Measurements from ENCODE around the gene PHAF1. TPM values are rescaled to one million over a fixed set of nuclear protein-coding genes. Genes with fewer than 3 reads are reported as not detected.
A peak's percentile ranks its signal among the peaks of the same experiment; 100 is the strongest.

Gene PHAF1
- 10 to 100 TPM; 21.0 to 28.5 (median 25.5) TPM for polyA plus RNA-seq (ENCODE audit: insufficient read length in 4 of 4)

- DNase-seq (ENCODE audit: low read depth in 4 of 4, low spot score in 2 of 4) = peak; percentile 81 to 88 (median 84)
These were observed at the start of gene PHAF1 for GRCh38 chr16:67109407-67110135. Gene PHAF1 (plus strand): TSS chr16:67109941. CDS start chr16:67110176, 235 bp downstream.

DNA sequence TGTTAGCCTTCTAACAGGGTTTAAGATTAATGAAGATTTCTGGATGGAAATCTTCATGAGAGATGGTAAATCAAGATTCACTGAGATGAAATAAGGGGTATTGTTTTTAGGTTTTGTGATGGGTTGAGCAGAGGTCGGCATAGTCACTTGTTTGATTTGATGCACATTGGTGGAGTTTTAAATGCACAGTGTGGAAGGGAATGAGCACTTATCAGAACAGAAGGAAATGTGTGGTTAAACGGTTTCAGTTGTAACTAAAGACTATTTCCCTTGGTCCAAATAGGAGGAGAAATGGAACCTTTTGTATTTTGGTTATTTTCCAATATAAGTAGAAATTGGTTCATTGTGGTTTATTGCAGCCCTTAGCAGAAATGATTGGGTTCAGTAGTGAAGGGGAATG, 46.7 kb upstream of the PHAF1 start:
- DNase-seq (ENCODE audit: low read depth in 4 of 4, low spot score in 2 of 4) = no peak

DNA sequence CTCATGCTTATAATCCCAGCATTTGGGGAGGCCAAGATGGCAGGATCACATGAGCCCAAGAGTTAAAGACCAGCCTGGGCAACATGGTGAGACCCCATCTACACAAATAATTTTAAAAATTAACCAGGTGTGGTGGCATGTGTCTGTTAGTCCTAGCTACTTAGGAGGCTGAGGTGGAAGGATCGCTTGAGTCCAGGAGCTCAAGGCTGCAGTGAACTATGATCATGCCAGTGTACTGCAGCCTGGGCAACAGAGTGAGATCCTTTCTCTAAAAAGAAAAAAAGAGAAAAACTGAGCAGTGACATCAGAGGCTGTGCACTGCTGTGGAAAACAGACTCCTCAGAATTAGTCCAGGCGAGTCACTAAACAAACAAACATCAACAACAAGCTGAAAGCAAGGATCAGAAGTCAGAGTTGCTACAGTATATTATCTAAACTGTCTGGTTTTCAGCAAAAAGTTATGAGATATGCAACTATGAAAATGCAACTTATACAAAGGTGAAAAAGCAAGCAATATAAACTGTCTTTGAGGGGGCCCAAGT, 41.5 kb upstream of the PHAF1 start:
- DNase-seq (ENCODE audit: low read depth in 4 of 4, low spot score in 2 of 4) = no peak

DNA sequence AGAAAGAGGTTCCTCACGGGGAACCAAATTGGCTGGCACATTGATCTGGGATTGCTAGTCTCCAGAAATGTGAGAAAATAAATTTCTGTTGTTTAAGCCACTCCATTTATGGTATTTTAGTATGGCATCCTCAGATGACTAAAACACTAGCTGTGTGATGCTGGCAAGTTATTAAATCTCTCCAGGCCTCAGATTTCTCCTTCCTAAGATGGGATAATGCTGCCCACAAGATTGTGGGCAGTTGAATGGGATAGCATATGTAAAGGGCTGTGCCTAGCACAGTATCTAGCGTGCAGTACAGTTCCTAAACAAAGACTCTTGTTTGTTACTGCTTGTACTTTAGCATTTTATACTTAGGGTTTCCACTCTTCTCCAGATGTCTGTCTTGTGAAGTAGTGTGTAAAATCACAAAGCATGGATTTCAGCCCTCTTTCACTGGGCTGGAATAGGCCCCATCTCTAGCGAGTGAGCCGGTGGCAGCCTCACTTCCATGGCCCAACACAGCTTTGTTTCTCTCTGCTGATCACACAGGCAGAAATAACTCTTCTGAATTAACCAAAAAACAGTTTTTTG, 38.2 kb upstream of the PHAF1 start:
- DNase-seq (ENCODE audit: low read depth in 4 of 4, low spot score in 2 of 4) = no peak

DNA sequence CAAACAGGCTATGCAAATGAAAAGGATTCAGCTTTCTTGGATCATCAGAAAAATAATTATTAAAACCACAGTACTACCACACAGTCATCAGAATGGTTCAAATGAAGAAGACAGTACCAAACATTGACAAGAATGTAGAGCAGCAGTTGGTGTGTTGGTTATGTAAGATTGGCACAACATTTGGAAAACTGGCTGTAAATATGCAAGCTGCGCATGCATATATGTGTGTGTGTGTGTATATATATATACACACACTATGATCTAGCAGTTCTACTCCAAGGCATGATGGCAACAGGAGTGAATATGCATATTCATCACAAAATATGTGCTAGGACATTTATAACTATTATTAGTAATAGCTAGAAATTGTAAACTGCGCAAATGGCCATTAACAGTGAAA, 34.4 kb upstream of the PHAF1 start:
- DNase-seq (ENCODE audit: low read depth in 4 of 4, low spot score in 2 of 4) = no peak

- DNase-seq (ENCODE audit: low read depth in 4 of 4, low spot score in 2 of 4) = no peak
These were observed 31.9 kb upstream of the PHAF1 start for GRCh38 chr16:67077871-67078270.

- no peak for DNase-seq (ENCODE audit: low read depth in 4 of 4, low spot score in 2 of 4)
These were observed 27.6 kb upstream of the PHAF1 start for GRCh38 chr16:67082100-67082499.

- DNase-seq (ENCODE audit: low read depth in 4 of 4, low spot score in 2 of 4) = no peak
These were observed 26.9 kb upstream of the PHAF1 start for GRCh38 chr16:67082891-67083290.

GRCh38 chr16:67084345-67085028, 25.3 kb upstream of the PHAF1 start:
- DNase-seq (ENCODE audit: low read depth in 4 of 4, low spot score in 2 of 4) = no peak

GRCh38 chr16:67086822-67087221, 22.9 kb upstream of the PHAF1 start:
- no peak for DNase-seq (ENCODE audit: low read depth in 4 of 4, low spot score in 2 of 4)

DNA sequence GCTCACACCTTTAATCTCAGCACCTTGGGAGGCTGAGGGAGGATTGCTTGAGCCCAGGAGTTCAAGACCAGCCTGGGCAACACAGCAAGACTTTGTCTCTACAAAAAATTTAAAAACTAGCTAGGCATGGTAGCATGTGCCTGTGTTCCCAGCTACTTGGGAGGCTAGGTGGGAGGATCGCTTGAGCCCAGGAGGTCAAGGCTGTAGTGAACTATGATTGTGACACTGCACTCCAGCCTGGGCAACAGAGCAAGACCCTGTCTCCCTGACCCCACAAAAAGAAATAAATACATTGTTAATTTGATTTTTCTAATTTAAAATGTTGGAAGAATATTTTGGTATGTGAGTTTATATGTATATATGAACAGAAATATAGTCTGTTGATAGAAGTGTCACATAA, 22.4 kb upstream of the PHAF1 start:
- no peak for DNase-seq (ENCODE audit: low read depth in 4 of 4, low spot score in 2 of 4)

DNA sequence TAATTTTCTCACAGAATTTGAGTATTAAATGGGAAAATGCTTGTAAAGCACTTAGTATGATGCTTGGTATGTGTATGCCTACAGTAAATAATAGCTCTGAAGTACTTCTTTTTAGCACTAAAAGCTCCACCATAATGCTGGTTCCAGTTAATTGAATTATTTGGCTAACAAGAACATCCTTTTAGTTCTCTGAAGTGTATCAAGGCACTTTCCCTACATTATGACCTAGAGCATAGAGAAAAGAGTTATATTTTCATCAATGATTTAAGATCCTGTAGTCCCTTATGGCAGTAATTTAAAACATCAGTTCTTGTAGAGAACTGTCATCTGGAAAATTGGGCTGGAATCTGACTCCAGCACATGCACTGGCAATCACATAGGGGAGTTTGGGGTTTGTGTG, 21.9 kb upstream of the PHAF1 start:
- DNase-seq (ENCODE audit: low read depth in 4 of 4, low spot score in 2 of 4) = no peak

GRCh38 chr16:67088551-67088950, 21.2 kb upstream of the PHAF1 start:
- no peak for DNase-seq (ENCODE audit: low read depth in 4 of 4, low spot score in 2 of 4)

DNA sequence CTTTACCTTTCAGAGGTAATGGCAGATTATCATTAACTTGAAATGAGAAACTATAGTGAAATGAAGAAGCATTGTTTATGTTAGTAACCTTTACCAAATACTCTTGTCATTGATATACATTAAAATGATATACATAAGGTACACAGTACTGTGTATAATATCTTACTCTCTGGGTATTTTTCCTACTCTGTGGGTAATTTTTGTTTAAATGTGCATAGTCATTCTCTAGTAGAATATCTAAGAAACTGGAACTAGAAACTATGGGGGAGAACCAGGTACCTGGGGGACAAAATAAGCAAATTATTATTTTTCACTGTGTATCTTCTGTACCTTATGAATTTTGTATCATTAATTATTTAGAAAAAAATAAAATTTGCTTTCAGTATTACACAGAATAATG, 20.6 kb upstream of the PHAF1 start:
- DNase-seq (ENCODE audit: low read depth in 4 of 4, low spot score in 2 of 4) = no peak

DNA sequence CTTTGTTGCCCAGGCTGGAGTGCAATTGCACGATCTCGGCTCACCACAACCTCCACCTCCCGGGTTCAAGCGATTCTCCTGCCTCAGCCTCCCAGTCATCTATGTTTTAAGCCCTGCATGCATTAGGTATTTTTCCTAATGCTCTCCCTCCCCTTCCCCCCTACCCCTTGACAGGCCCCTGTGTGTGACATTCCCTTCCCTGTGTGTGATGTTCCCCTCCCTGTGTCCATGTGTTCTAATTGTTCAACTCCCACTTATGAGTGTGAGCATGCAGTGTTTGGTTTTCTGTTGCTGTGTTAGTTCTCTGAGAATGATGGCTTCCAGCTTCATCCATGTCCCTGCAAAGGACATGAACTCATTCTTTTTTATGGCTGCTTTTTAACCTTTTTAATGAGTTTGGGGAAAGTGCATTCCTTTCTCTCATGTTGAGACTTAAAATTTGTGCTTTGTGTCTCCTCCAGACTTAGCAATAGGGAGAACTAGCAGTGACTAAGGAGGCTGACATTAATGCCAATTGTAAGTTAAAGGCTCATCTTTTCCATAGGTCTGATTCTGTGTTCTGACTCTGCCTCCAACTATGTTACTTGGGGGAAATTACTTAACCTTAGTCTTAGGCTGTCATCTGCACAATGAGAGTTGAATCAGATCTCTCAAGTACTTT, 17.7 kb upstream of the PHAF1 start:
- DNase-seq (ENCODE audit: low read depth in 4 of 4, low spot score in 2 of 4) = no peak

DNA sequence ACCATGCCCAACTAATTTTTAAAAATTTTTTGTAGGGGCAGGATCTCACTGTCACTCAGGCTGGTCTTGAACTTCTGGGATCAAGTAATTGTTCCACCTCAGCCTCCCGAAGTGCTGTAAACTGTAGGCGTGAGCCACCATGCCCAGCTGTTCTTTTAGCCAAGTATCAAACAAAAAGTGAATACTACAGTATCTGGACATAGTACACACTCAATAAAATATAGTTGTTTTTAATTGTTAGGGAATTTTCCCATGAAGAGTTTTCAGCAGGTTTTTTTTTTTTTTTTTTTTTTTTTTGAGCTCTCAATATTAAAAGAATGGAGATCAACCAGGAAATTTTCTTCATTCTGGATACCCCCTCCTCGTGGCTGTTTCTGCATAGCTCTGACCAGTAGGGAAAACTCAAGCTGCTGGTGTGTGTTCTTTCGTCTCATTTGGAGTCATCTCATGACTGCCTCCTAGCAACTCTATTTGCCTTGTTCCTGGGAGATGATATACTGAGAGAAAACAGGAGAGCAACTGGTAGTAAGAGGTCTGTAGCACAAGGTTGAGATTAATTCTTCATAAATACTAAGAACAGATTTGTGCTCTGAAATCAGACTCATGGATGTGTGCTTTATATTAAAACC, 16.5 kb upstream of the PHAF1 start:
- no peak for DNase-seq (ENCODE audit: low read depth in 4 of 4, low spot score in 2 of 4)

DNA sequence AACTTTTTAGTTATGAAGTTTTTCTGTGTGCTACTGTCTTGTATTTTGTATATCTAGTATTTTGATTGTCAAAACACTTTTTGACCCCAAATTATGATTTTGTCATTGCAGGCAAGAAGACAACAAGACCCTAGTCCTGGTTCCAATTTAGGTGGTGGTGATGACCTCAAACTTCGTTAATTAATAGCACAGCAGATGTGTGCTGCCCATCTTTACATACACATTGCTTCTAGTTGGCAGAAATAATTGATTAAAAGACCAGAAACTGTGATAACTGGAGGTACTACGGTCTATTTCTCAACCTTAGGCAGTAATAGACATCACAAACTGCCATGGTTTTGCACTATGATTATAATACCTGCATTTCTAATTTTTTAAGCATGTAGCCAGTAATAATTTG, 11.1 kb upstream of the PHAF1 start:
- no peak for DNase-seq (ENCODE audit: low read depth in 4 of 4, low spot score in 2 of 4)

DNA sequence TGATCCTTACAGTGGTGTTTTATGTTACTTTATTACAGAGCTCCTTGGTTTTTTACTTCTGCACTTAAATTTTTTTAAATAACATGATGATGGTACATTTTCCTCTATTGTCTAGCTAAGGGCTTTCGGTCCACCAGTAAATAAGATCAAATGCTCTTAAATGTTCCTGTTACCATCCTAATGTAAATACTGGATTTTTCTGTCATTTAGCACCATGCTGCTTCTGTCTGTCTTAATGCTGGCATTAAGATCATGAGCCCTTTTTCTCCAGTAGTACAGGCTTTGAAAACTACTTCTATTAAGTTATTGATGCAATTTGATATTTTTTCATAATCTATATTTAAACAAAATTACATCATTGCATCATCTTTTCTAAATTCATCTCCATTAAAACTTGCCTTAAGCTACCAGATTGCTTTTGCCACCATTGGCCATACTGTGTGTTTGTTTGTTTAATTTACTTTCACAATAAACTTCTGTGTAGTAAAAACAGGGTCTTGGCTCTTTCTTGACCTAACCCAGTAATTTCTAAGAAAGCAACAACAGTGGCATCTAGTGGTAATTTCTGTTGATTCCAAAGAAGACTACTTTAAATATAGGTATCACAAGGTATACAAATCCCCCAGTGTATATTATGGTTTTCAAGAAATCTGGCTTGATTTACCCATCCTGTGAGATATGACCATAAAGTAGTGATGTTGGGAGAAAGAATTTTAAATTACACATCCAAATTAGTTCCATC, 9.0 kb upstream of the PHAF1 start:
- DNase-seq (ENCODE audit: low read depth in 4 of 4, low spot score in 2 of 4) = no peak

DNA sequence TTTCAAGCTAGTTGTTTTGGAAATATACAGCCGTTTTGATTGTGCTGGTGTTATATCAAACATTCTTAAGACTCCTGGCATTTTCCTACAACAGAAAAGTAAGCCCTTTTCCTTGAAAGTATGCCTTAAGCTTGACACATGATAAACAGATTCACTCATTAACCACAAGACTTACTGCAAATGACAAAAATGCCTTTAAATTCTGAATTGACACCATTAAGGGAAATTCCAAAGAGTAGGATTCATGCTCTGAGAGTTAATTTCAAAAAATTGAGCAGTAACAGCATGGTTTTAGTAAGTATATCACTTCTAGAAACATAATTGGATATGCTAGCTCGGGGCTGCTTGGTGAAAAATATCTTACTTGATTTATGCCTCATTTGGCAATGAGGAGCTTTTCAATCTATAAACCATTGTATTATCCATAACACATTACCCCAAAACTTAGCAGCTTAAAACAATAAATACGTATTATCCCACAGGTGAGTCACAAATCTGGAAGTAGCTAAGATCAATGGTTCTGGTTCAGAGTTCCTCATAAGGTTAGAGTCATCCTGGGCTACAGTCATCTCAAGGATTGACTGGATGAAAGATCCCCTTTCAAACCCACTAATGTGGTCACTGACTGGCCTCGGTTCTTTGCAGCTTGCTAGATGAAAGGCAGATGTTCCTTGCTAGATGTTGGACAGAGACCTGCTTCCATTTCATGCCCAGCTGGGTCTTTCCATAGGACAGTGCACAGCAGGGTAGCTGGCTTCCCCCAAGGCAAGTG, 8.2 kb upstream of the PHAF1 start:
- no peak for DNase-seq (ENCODE audit: low read depth in 4 of 4, low spot score in 2 of 4)
